HG03139 (cell line): ENCODE data around the gene ARPC4.
A peak's percentile ranks its signal among the peaks of the same experiment; 100 is the strongest.
"Not testable (repeated sequence)": the region's sequence is repeated elsewhere in the genome, so short reads cannot be mapped to it uniquely, and the experiment has no call there.

Experiments used
- ATAC-seq: cut with Tn5 transposase; IDR thresholded peaks from one replicate; pipeline ENCODE4 v1.9.1; 2021; ENCODE audit not compliant: unreplicated experiment

Gene ARPC4

DNA sequence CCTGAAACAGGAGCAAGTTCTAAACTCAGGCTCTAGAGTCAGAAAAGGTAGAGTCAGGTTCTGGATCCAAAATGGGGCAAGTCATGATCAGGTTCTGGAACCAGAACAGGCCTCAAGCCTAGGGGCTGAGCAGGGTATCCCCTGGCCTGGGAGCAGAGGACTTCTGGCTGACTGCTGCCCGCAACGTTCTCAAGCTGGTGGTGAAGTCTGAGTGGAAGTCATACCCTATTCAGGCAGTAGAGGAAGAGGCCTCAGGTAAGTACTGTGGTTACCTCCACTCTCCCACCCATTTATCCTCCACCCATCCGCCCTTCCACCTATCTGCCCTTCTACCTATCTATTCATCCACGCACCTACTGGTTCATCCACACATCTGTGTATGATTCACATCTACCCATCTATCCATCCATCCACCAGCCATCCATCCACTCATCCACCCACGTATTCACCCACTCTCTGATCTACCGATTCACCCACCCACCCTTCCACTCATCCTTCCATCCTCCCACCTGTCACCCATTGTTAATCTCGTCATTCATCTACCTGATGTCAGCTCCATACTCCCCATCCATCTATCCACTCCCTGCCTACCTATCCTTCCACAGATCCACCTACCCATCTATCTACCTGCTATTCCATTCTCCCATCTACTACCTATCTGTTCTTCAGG, 25.9 kb downstream of the ARPC4 start:
- ATAC-seq, result no peak

DNA sequence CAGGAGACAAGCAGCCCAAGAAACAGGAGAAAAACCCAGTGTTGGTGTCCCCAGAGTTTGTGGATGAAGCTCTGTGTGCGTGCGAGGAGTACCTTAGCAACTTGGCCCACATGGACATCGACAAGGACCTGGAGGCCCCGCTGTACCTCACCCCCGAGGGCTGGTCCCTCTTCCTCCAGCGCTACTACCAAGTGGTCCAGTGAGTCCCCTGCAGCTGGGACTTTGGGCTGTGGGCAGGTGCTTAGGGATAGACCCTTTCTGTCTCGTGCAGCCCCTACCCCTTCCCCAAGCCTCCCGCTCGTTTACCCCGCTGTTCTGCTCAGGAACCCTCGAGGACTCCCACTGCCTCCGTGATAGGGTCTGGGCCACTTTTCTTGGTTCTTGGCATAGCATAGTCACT, 27.7 kb downstream of the ARPC4 start:
- ATAC-seq, result no peak

GRCh38 chr3:9820946-9821345, 28.1 kb downstream of the ARPC4 start:
- no peak for ATAC-seq

- no peak for ATAC-seq
Observed at GRCh38 chr3:9825451-9826040, 32.7 kb downstream of the ARPC4 start.

DNA sequence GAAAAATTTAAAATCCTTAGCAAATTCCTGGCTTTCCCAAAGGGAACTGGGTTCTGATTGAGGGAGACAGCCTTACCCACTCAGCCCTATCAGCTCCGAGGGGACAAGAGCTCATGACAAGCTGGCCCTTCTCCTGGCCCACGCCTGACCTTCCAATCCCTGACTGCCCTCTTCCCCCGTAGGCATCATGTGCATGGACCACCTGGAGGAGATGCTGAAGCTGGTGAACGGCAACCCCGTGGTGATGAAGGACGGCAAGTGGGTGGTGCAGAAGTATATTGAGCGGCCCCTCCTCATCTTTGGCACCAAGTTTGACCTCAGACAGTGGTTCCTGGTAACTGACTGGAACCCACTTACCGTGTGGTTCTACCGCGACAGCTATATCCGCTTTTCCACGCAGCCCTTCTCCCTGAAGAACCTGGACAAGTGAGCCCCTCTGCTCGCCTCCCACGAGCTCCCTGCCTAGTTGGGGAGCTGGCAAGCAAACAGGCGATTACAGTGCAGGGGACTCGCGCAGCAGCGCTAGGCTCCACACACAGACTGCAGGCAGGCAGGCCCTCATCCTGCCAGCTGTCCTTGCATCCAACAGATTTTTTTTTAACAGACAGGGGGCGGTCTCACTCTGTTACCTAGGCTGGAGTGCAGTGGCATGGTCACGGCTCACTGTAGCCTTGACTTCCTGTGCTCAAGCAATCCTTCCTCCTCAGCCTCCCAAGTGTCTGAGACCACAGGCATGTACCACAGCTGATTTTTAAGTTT, 34.1 kb downstream of the ARPC4 start:
- ATAC-seq, result no peak

DNA sequence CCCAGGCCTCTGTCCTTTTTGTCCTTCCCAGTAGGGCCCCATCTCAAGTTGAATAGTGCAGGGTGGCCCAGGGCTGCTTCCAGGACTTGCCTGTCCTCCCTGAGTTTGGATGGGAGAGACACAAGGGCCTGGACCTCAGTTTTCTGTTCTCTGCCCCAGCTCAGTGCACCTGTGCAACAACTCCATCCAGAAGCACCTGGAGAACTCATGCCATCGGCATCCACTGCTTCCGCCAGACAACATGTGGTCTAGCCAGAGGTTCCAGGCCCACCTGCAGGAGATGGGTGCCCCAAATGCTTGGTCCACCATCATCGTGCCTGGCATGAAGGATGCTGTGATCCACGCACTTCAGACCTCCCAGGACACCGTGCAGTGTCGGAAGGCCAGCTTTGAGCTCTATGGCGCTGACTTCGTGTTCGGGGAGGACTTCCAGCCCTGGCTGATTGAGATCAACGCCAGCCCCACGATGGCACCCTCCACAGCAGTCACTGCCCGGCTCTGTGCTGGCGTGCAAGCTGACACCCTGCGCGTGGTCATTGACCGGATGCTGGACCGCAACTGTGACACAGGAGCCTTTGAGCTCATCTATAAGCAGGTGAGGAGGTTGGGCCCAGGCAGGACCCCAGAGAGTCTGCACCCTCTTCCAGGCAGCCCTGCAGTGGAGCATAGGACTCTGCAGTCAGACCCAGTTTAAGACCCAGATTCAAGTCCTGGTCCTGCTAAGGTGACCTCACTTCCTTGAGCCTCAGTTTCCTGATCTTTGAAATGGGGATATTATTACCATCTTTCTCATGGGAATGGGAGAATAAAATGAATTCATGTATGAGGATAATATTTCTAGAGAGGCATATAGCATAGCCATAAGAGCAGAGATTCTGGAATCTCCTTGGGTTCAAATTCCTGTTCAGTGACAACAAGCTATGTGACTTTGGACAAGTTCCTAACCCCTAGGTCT, 36.2 kb downstream of the ARPC4 start:
- ATAC-seq, result no peak

GRCh38 chr3:9831253-9831652, 38.4 kb downstream of the ARPC4 start:
- ATAC-seq, result no peak

GRCh38 chr3:9833078-9833477, 40.2 kb downstream of the ARPC4 start:
- ATAC-seq, result no peak

- no peak for ATAC-seq
Observed at GRCh38 chr3:9834520-9835380, 41.9 kb downstream of the ARPC4 start.

- no peak for ATAC-seq
Observed at GRCh38 chr3:9837701-9838582, 45.1 kb downstream of the ARPC4 start.

DNA sequence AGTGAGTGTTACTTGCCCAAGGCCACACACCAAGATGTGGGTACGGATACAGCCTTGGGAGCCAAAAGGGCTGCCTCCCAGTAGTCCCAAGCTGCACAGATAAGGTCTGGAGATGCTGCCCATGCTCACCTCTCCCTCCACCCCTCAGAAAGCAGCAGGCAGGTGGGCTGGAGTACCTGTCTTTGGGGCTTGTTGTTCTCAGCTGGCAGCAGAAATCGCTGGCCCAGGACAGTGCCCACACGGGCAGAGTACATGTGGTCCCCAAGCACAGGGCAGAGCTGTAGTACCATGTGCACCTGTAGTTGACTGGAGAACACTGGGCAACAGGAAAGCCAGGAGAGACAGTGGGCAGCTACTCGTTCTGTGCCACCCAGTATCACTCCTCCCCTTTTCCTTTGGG, 46.0 kb downstream of the ARPC4 start:
- ATAC-seq, result no peak

GRCh38 chr3:9841015-9841414, 48.1 kb downstream of the ARPC4 start:
- ATAC-seq, result no peak

- ATAC-seq, result peak; percentile 98
Observed at GRCh38 chr3:9843715-9844438, 51.0 kb downstream of the ARPC4 start, which contains the start of gene RPUSD3. Gene RPUSD3, minus strand, starts transcription at chr3:9844008. Its CDS starts 18 bp downstream, at chr3:9843990.

DNA sequence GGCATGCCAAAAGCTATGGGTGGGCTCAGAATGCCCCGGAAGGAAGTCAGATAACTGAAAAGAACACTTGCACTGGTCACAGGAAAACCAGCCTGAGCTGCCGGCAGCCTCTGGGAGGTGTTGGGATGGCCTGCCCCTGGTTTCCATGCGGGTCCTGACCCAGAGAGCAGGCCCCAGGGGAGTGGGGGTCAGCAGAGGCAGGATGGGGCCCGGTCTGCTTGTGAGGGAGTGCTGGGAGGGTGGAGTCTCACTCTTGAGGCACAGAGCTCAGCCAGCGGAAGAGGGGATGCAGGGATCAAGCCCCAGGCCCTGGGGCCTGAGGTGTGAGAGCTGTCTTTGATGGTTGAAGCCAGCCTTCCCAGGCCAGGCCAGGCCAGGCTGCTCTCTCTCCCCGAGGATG, 53.3 kb downstream of the ARPC4 start:
- ATAC-seq, result no peak

DNA sequence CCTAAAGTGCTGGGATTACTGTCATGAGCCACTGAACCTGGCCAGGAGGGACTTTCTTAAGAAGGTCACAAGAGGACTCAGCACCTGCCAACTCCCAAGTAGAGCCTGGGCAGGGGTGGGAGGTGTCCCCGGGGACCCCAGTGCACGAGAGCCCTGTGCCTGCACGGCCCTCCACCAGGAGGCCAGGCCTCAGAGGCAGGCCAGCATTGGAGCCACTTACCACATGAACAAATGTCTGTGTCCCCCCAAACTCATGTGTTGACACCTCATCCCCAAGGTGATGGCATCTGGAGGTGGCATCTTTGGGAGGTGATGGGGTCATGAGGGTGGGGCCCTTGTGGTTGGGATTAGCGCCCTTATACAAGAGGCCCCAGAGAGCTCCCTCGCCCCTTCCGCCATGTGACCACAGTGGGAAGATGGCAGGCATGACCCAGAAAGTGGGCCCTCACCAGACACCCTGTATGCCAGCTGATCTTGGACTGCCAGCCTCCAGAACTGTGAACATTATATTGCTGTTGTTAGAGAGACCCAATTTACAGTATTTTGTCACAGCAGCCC, 54.1 kb downstream of the ARPC4 start:
- ATAC-seq, result no peak

DNA sequence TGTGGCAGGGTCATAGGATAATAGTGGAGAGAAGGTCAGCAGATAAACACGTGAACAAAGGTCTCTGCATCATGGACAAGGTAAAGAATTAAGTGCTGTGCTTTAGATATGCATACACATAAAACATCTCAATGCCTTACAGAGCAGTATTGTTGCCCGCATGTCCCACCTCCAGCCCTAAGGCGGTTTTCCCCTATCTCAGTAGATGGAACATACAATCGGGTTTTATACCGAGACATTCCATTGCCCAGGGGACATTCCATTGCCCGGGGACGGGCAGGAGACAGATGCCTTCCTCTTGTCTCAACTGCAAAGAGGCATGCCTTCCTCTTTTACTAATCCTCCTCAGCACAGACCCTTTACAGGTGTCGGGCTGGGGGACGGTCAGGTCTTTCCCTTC, 55.0 kb downstream of the ARPC4 start:
- ATAC-seq, result not testable (repeated sequence)

GRCh38 chr3:9848860-9849259, 56.0 kb downstream of the ARPC4 start:
- not testable (repeated sequence) for ATAC-seq

- not testable (repeated sequence) for ATAC-seq
Observed at GRCh38 chr3:9851383-9851782, 58.5 kb downstream of the ARPC4 start.
